Vagina (tissue), 2 donors: ENCODE measurements around the gene MAFF. TPM values are rescaled to one million over a fixed set of nuclear protein-coding genes. Genes with fewer than 3 reads are reported as not detected.

ENCODE experiments used
- DNase-seq, 2 donors: peaks; one replicate each; pipeline ENCODE4 v3.0.0-alpha.2; 2017; ENCODE audit errors: extremely low spot score in 2 of 2
- H3K27ac ChIP-seq: fragments of 200-600 bp; sonication (generic); one replicate; pipeline ENCODE4 v1.5.1; 2019
- H3K27me3 ChIP-seq: fragments of 200-600 bp; sonication (generic); one replicate; pipeline ENCODE4 v1.5.1; 2019
- H3K36me3 ChIP-seq, 2 donors: fragments of 200-600 bp; sonication (generic); one replicate each; pipeline ENCODE4 v1.5.1; 2017 to 2019
- H3K4me1 ChIP-seq: fragments of 200-600 bp; sonication (generic); one replicate; pipeline ENCODE4 v1.5.1; 2019
- H3K4me3 ChIP-seq, 2 donors: fragments of 200-600 bp; sonication (generic); 1 replicate in 1 of 2; 2 replicates in 1 of 2; pipeline ENCODE4 v1.5.1; 2016 to 2019
- H3K9me3 ChIP-seq: fragments of 200-600 bp; sonication (generic); one replicate; pipeline ENCODE4 v1.5.1; 2019
- CTCF ChIP-seq, 3 experiments: fragments of 450-650 bp in 2 of 3; fragments of 200-600 bp in 1 of 3; sonication (generic) in 1 of 3; IDR thresholded peaks; one replicate each; pipeline ENCODE4 v1.5.1; 2017 to 2019; ENCODE audit warnings: antibody characterized with exemption in 3 of 3, mild to moderate bottlenecking in 2 of 3, moderate library complexity in 2 of 3
- POLR2A ChIP-seq, 2 donors: fragments of 450-650 bp; IDR thresholded peaks; one replicate each; pipeline ENCODE4 v1.6.1; 2017; ENCODE audit warnings: antibody characterized with exemption in 2 of 2, mild to moderate bottlenecking in 2 of 2, moderate library complexity in 2 of 2
- POLR2AphosphoS5 ChIP-seq, 2 donors: sonication (generic); formaldehyde crosslinking; IDR thresholded peaks; one replicate each; pipeline ENCODE4 v1.9.0; 2017; ENCODE audit warnings: antibody characterized with exemption in 2 of 2, mild to moderate bottlenecking in 2 of 2, low read depth in 1 of 2; ENCODE audit not compliant: insufficient read depth in 1 of 2
- intact Hi-C: fragments of 100-400 bp; cut with DNase I; formaldehyde crosslinking; loops from one replicate; pipeline ENCODE4 v1.15.1; 2023
- total RNA-seq: library from RNA; depleted of rRNA; stranded (reverse); fragments of >200 nt; gene quantifications from one replicate; pipeline ENCODE4 v1.2.3, GENCODE V29; 2016

Gene MAFF
- total RNA-seq, 1 donor from 2014 or later: 90.6 TPM

DNA sequence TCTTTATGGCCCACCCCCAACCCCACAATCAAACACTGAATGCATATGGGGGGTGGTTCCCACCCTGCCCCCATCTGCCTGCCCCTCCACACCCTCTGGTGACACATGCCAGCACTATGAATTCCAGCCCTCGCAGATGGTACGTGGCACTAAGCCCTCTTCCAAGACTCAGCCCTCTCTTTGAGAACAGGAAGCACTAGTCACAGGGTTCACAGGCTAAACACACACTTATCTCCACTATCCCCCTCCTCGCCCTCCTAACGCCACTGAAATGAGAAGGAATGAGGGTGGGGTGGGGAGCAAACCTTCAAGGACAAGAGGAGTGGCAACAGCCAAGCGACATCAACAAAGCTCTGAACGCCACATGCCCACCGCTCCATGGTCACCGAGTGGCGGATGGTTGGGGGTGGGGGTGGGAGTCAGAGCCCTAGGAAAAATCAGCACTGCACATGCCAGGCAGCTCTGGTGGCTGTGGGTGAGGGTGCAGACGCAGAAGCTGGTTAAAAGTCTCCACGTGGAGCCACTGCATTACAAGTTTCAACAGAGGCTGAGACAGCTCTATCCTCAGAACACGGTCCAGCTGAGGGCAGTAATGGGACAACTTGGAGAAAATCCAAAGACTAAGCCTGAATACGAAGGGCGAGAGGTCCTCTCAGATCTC, 37.4 kb downstream of the MAFF start:
- intact Hi-C loops: no loop called here

DNA sequence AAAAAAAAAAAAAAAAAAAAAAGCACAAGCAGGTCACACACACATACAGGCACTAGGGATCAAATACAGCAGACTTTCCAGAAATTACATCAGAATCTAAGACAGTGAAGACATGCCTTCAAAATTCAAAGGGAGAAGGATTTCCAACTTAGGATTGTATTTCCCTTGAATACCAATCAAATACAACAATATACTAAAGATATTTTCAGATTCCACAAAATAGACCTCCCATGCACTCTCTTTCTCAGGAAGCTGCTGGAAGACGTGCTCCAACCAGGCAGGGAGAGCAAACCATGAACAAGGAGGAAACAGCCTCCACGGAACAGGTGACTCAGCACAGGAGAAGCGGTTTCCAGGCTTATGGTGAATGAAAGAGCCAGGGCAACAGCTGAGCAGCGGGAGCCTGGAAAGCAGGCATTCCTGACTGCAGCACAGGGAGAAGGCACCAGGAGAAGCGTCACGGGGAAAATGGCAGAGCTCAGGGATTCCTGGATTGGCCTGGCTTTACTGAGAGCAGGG, 39.0 kb downstream of the MAFF start:
- Histone ChIP-seq H3K36me3 (peaks cover 0 to 19% of the 10 kb centered on the region in 2 donors), H3K4me1 (peaks cover 63% of the 10 kb centered on the region)
- no peak for DNase-seq

More for the DNA sequence above, 37.4 kb downstream of the MAFF start:
- H3K9me3 ChIP-seq: no peaks in the 10 kb centered on the region
- H3K27me3 ChIP-seq: no peaks in the 10 kb centered on the region
- no peak overlapping the region for H3K4me3 ChIP-seq
- peak in 1 of 2 donors; percentile 21 for TF ChIP-seq POLR2AphosphoS5 (IDR thresholded peaks at IDR 0.05; ENCODE audit: insufficient read depth in 1 of 2, low read depth in 1 of 2)
- no peak for TF ChIP-seq POLR2A (IDR thresholded peaks at IDR 0.05)
- TF ChIP-seq CTCF (IDR thresholded peaks at IDR 0.05): peak in 1 of 3 experiments; percentile 12
- peaks cover 0 to 5% of the 10 kb centered on the region in 2 donors for H3K36me3 ChIP-seq
- DNase-seq: no peak
- peaks cover 71% of the 10 kb centered on the region for H3K4me1 ChIP-seq
- peak overlapping the region; percentile 73 for H3K27ac ChIP-seq

DNA sequence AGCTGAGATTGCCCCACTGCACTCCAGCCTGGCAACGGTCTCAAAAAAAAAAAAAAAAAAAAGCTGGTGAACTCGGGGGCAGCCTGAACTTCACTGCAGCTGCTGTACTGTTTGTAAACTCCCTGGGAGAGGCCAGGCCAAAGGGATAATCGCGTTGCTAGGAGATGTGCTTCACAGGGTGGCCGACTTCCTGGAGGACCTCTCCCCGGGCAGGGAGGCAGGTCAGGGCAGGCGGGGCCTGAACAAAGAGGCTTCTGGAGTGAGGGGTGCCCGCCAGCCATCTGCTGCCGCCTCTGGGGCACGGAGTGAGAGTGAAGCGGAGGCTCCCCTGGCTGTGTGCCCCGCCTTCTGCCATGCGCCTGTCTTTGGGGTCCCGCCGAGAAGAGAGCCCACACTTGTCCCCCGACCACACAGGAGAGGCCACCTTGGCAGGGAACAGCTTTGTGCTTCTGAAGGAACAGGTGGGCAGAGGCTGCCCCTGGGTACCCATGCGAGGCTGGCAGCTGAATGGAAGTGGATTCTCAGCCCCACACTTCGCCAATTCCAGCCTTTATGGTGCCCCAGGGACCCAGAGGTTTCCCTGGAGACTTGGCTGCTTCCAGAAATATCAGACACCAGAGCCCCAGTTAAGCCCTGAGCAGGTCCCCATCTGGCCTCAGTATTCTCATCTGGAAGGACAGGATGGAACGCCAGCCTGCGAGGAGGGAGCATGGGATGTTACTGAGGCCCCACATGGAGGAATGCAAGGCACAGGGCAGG, 41.4 kb downstream of the MAFF start:
- Histone ChIP-seq H3K27ac (peak overlapping the region; percentile 75), H3K36me3 (peaks cover 0 to 26% of the 10 kb centered on the region in 2 donors), H3K4me1 (peaks cover 60% of the 10 kb centered on the region), H3K27me3 (no peaks in the 10 kb centered on the region), H3K9me3 (no peaks in the 10 kb centered on the region), H3K4me3 (no peak overlapping the region)
- intact Hi-C loops: no loop called here
- TF ChIP-seq CTCF (IDR thresholded peaks at IDR 0.05) (no peak), POLR2AphosphoS5 (IDR thresholded peaks at IDR 0.05; ENCODE audit: insufficient read depth in 1 of 2, low read depth in 1 of 2) (peak in 1 of 2 donors; percentile 36), POLR2A (IDR thresholded peaks at IDR 0.05) (no peak)
- DNase-seq: no peak

More for the DNA sequence above, 39.0 kb downstream of the MAFF start:
- Histone ChIP-seq H3K9me3 (no peaks in the 10 kb centered on the region), H3K27ac (no peak overlapping the region), H3K27me3 (no peaks in the 10 kb centered on the region), H3K4me3 (no peak overlapping the region)
- peak; percentile 20 to 65 for TF ChIP-seq POLR2AphosphoS5 (IDR thresholded peaks at IDR 0.05; ENCODE audit: insufficient read depth in 1 of 2, low read depth in 1 of 2)
- TF ChIP-seq POLR2A (IDR thresholded peaks at IDR 0.05): no peak
- no peak for TF ChIP-seq CTCF (IDR thresholded peaks at IDR 0.05)
- intact Hi-C loops: no loop called here

DNA sequence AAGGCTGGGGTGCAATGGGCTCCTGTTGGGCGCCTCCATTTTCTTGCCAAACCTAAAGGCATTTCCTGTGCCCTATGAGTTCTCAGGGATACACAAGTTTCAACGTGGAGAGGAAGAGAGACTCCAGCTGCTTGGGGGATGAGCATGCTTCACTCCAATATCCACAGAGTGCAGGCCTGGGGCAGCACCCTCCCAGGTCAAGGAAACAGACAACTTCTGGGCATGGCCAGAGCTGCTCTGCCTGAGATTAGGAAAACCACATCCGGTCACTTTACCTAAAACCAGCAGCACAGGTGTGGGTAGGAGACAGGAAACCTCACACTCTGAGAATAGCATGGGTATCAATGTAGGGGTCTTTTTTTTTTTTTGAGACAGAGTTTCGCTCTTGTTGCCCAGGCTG, 42.3 kb downstream of the MAFF start:
- Histone ChIP-seq H3K4me3 (no peak overlapping the region), H3K27ac (peak overlapping the region; percentile 75), H3K4me1 (peaks cover 50% of the 10 kb centered on the region), H3K36me3 (peaks cover 0 to 26% of the 10 kb centered on the region in 2 donors), H3K9me3 (no peaks in the 10 kb centered on the region), H3K27me3 (no peaks in the 10 kb centered on the region)
- DNase-seq: no peak
- TF ChIP-seq CTCF (IDR thresholded peaks at IDR 0.05) (no peak), POLR2A (IDR thresholded peaks at IDR 0.05) (no peak), POLR2AphosphoS5 (IDR thresholded peaks at IDR 0.05; ENCODE audit: insufficient read depth in 1 of 2, low read depth in 1 of 2) (no peak)
- intact Hi-C loops: no loop called here
